Measurements from ENCODE around the gene CCS.
"Not testable (repeated sequence)": the region's sequence is repeated elsewhere in the genome, so short reads cannot be mapped to it uniquely, and the experiment has no call there.

CCS gene

DNA sequence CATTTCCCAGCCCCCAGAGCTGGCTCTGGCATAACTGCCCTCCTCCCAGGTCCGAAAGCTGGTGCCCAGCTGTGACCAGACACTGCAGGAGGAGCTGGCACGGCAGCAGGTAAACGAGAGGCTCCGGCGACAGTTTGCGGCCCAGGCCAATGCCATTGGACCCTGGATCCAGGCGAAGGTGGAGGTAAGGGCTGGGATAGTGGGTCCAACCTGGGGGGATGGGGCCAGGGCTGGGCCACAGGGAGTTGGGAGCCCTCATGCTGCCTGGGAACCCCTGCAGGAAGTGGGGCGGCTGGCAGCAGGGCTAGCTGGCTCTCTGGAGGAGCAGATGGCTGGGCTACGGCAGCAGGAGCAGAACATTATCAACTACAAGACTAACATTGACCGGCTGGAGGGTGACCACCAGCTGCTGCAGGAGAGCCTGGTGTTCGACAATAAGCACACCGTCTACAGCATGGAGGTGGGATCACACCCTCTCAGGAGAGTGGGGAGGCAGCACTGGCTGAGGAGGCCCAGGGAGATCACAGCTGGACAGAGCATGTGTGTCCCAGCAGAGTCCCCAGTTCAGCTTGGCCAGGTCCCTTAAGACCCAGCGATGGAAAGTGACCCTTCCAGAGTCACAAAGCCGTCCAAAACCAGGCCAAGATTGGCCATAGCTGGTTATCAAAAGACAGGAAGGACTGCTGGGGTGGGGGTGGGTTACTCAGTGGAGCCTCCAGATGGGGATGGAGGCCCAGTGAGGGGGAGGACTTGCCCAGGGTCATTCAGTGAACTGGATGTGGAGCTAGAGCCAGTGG lies 31.6 kb upstream of the CCS start:
- DNase-seq (ENCODE audit: low spot score): no peak

DNA sequence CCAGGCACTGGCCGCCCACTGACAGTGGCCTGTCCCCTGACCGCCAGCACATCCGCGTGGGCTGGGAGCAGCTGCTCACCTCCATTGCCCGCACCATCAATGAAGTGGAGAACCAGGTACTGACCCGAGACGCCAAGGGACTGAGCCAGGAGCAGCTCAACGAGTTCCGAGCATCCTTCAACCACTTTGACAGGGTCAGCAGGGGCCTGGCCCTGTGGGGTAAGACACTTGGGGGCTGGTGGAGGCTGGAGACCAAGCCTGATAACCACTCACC lies 31.1 kb upstream of the CCS start:
- no peak for DNase-seq (ENCODE audit: low spot score)

GRCh38 chr11:66562275-66562674 lies 30.7 kb upstream of the CCS start:
- DNase-seq (ENCODE audit: low spot score): no peak

DNA sequence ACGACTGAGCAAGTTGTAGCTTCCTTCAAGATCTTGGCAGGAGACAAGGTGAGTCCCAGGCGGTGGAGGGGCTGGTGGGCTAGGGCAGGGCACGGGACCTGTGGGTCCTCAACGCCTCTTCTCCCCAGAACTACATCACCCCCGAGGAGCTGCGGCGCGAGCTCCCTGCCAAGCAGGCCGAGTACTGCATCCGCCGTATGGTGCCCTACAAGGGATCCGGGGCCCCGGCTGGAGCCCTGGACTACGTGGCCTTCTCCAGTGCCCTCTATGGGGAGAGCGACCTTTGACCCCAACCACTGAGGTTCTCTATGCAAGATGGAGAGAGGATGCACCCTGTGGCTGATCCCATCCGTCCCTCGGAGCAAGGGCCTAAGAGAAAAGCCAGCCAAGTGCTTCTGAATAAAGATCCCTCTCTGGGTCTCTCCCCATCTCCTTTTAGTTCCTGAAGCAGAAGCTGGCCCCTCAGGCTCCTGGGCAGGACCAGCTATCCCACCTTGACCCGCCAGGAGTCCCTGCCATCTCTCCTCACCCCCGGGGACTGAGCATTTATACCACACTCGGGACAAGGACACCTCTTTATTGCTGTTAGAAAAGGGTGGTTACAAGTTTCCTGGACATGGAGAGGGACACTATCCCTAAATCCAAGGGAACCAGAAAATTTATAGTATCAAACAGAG lies 29.9 kb upstream of the CCS start:
- no peak for DNase-seq (ENCODE audit: low spot score)

DNA sequence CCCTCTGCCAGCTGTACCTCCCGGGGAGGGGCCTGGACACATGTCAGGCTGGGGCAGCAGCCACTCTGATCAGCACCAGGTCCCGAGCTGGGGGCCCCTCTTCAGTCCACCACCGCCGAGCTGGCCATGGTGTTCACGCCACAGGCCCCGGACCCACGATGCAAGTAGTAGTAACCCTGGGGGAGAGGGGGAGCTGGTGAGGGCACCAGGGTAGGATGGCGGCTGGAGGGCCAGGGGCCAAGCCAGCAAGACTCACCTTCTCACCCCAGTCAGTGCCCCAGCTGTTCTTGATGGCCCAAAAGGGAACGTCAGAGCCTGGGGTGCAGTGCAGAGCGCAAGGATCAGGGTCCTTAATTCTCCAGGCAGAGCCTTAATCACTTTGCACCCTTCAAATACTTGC lies 29.2 kb upstream of the CCS start:
- no peak for DNase-seq (ENCODE audit: low spot score)

GRCh38 chr11:66564538-66564937 lies 28.4 kb upstream of the CCS start:
- no peak for DNase-seq (ENCODE audit: low spot score)

DNA sequence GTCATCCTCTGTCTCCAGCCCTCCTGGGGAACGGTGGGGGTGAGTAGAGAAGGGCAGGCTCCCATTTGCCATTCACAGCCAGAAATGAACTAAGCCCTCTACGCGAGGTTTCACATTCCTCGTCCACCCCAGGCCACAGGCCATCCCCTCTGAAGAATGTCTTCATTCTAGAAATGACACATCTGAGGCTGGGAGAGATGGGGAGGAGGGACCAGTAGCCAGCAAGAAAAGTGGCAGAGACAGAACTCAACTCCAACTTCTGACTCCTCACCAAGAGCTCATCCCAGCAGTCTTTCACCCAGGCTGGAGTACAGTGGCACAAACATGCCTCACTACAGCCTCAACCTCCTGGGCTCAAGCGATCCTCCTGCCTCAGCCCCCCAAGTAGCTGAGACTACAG lies 28.0 kb upstream of the CCS start:
- DNase-seq (ENCODE audit: low spot score): no peak

DNA sequence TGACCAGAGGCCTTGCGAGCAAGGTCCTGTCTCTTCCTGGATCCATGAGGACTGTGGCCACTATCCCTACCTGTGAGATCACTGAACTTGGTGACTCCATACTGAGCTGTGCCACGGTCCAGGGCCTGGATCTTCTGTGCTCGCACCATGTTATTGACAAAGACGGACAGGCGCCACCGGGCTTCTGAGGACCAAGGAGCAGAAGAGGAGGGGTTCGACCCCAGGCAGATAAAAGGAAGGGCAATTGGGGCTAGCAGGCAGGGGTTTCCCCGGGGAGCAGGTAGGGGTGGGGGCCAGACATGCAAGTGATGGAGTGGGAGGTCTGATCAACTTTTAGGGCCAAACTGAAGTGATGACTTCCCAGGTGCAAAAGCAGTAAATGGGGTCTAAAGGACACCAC lies 26.8 kb upstream of the CCS start:
- no peak for DNase-seq (ENCODE audit: low spot score)

GRCh38 chr11:66567787-66568123 lies 25.2 kb upstream of the CCS start:
- no peak for DNase-seq (ENCODE audit: low spot score)

GRCh38 chr11:66568124-66568916 lies 24.7 kb upstream of the CCS start, which contains the start of gene CTSF:
Gene CTSF (minus strand): TSS chr11:66568606. CDS start chr11:66568486, 120 bp downstream.
- DNase-seq (ENCODE audit: low spot score): peak; percentile 69

GRCh38 chr11:66569076-66569475 lies 23.9 kb upstream of the CCS start:
- no peak for DNase-seq (ENCODE audit: low spot score)

DNA sequence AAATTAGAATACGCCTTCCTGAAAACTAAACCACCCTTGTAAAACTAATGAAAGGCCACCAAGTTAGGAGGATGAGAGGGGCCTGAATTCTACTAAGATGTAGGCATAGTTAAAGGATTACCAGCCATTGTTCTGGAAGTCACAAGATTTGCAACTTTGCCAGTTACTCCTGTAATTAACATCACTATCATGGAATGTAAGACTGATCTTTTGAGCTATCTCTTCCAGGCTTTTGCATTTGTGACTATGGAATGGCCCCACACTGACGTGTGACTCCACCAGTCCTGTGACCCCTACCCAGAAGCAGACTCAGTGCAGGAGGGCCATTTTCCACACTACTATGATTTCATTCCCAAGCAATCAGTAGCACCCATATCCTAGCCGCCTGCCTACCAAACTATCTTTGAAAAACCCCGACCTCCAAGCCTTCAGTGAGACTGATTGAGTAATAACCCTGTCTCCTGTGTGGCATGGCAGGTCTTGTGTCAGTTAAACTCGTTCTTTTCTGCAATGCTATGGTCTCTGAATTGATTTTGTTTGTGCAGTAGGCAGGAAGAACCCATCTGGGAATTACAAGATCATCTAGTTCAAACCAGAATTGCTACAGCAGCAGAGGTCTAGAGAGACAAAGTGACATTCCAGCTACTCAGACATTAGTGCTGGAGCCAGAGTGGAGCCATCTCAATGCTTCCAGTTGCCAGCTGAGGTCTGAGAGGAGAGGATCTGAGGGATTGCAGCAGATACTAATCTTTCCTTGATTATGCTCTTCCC lies 22.7 kb upstream of the CCS start:
- DNase-seq (ENCODE audit: low spot score): no peak

GRCh38 chr11:66570850-66571180 lies 22.2 kb upstream of the CCS start:
- no peak for DNase-seq (ENCODE audit: low spot score)

- DNase-seq (ENCODE audit: low spot score): peak; percentile 75
Measured at GRCh38 chr11:66579017-66579606, 13.9 kb upstream of the CCS start.

GRCh38 chr11:66580803-66581202 lies 12.2 kb upstream of the CCS start:
- DNase-seq (ENCODE audit: low spot score): no peak

GRCh38 chr11:66581261-66581660 lies 11.7 kb upstream of the CCS start:
- DNase-seq (ENCODE audit: low spot score): no peak

DNA sequence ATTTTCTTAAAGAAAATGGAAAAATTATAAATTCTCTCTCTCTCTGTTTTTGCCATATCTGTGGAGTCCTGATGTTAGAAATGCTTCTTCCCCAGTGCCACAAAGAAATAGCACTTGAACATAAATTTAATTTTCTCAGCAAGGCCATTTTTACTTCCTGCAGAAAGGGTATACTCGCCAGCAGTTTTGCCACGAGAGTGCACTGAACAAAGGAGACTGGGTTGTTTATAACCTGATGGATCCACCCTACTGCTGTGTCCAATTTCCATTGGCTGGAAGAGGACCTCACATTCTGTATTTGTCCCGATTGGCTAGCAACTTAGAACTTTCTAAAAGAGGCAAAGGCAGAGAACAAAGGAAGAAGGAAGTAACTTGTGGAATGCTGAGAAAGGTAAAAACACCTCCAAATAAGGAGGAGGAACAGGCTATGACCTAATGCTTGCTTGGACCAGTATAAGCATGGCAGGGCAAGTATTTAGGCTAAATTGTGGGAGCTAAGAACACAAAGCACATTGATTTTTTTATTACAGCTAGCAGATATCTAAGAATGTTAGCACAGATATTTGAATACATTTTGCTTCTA lies 10.3 kb upstream of the CCS start:
- not testable (repeated sequence) for DNase-seq (ENCODE audit: low spot score)

- not testable (repeated sequence) for DNase-seq (ENCODE audit: low spot score)
Measured at GRCh38 chr11:66585447-66585846, 7.5 kb upstream of the CCS start.

DNA sequence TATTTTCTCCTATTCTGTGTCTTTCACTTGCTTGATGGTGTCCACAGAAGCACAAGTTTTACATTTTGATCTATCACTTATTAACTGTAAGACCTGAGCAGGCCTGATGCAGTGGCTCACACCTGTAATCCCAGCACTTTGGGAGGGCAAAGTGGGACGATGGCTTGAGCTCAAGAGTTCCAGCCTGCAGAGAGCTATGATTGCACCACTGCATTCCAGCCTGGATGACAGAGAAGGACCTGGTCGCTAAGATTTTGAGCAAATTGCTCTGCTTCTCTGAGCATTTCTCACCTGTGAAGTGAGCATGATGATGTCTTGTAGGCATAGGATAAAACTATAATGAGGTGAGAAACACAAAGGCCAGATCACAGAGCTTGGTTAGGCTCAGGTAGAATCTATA lies 6.8 kb upstream of the CCS start:
- no peak for DNase-seq (ENCODE audit: low spot score)

- not testable (repeated sequence) for DNase-seq (ENCODE audit: low spot score)
Measured at GRCh38 chr11:66589315-66589714, 3.7 kb upstream of the CCS start.

DNA sequence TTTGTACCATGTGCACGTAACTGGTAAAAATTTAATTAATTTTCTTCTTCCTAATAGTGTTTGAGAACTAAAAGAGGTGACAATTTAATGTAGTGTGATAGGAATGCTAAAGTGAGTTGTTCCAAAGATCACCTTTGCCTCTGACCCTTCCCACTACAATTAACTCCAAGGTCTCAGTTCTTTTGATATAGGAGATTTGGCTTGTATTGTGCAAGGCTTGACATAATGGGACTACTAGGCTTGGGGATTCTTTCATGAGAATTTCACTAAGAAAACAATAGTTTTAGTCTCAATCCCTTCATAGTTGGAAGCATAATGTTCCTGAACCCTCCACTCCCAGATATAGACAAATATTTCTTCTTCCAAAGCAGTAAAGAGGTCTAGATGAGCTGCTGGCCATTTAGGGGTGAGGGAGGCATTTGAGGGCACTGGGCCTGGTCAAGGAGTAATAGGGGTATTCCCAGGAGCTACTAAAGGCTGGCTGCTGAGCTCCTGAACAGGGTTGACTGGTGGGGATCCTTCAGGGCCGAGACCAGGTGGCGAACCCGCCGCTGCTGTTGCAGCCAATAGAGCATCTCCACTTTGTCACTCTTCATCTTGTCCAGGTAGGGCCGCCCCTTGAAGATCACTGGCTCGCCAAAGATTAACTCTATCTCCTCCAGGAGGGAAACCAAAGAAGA lies 2.8 kb upstream of the CCS start:
- DNase-seq (ENCODE audit: low spot score): no peak

Data from CD4-positive, alpha-beta T cell treated with Interleukin-2 at 100 ng/mL for 4 hours (primary cell).